PC-3 (cell line): ENCODE results near the gene CCDC87. TPM values are rescaled to one million over a fixed set of nuclear protein-coding genes. Genes with fewer than 3 reads are reported as not detected.

Source experiments
- ATAC-seq: fragments of 200-7000 bp; cut with Tn5 transposase; 2 replicates; pipeline ENCODE4 v1.9.1; 2020; ENCODE audit warnings: mild to moderate bottlenecking, moderate library complexity
- BruUV-seq: library from RNA; stranded (reverse); fragments of 400-500 nt; replicated peaks from 2 replicates; lab custom pipeline; 2021; lab: Mats Ljungman, UMichigan
- CTCF ChIA-PET: fragments of 300-600 bp; sonication (Branson Sonifier 250); formaldehyde crosslinking; loops from one replicate; lab custom pipeline; 2022; ENCODE audit warnings: antibody characterized with exemption; lab: Charles Lee
- POLR2A ChIA-PET: fragments of 300-600 bp; sonication (Branson Sonifier 250); formaldehyde crosslinking; loops from one replicate; lab custom pipeline; 2022; ENCODE audit warnings: antibody characterized with exemption; ENCODE audit not compliant: unreplicated experiment; lab: Charles Lee
- DNase-seq: peaks from one replicate; pipeline ENCODE4 v3.0.0-alpha.2; 2015
- H2AFZ ChIP-seq: fragments of 300-600 bp; sonication (generic); 2 replicates; pipeline ENCODE4 v1.6.0; 2016; ENCODE audit warnings: antibody characterized with exemption, low read length
- H3F3A ChIP-seq: fragments of 300-600 bp; sonication (generic); one replicate; pipeline ENCODE4 v1.6.0; 2017; ENCODE audit warnings: antibody characterized with exemption, low read length, control low read depth, mild to moderate bottlenecking; ENCODE audit not compliant: unreplicated experiment
- H3K27ac ChIP-seq: fragments of 300-600 bp; sonication (generic); 2 replicates; pipeline ENCODE4 v1.5.1; 2016; ENCODE audit warnings: mild to moderate bottlenecking, low read length
- H3K27me3 ChIP-seq: fragments of 300-600 bp; sonication (generic); 2 replicates; pipeline ENCODE4 v1.6.1; 2016; ENCODE audit warnings: low read length, mixed read lengths
- H3K36me3 ChIP-seq: fragments of 300-600 bp; sonication (generic); 2 replicates; pipeline ENCODE4 v1.6.1; 2016; ENCODE audit warnings: low read depth, mixed run types, low read length, mixed read lengths
- H3K4me1 ChIP-seq: fragments of 300-600 bp; sonication (generic); 2 replicates; pipeline ENCODE4 v1.5.1; 2016; ENCODE audit warnings: low read length; ENCODE audit not compliant: insufficient read depth
- H3K4me2 ChIP-seq: fragments of 300-600 bp; sonication (generic); 2 replicates; pipeline ENCODE4 v1.6.0; 2016; ENCODE audit warnings: low read length
- H3K4me3 ChIP-seq: fragments of 300-600 bp; sonication (generic); 2 replicates; pipeline ENCODE4 v1.5.1; 2016; ENCODE audit warnings: mild to moderate bottlenecking, low read length, mixed read lengths
- H3K79me2 ChIP-seq: fragments of 300-600 bp; sonication (generic); 2 replicates; pipeline ENCODE4 v1.6.1; 2017; ENCODE audit warnings: low read length, mixed read lengths
- H3K9ac ChIP-seq: fragments of 300-600 bp; sonication (generic); 2 replicates; pipeline ENCODE4 v1.6.0; 2016; ENCODE audit warnings: mild to moderate bottlenecking, low read length
- H3K9me2 ChIP-seq: fragments of 300-600 bp; sonication (generic); replicated peaks from 2 replicates; pipeline ENCODE4 v1.6.1; 2016; ENCODE audit warnings: mixed run types, low read length, mixed read lengths
- H3K9me3 ChIP-seq: fragments of 300-600 bp; sonication (generic); 2 replicates; pipeline ENCODE4 v1.6.1; 2016; ENCODE audit warnings: low read length, mixed read lengths
- H4K20me1 ChIP-seq: fragments of 300-600 bp; sonication (generic); 2 replicates; pipeline ENCODE4 v1.6.1; 2016; ENCODE audit warnings: low read length, mixed read lengths
- EZH2 ChIP-seq: fragments of 300-600 bp; sonication (generic); IDR thresholded peaks from one replicate; pipeline ENCODE4 v1.6.1; 2017; ENCODE audit warnings: antibody characterized with exemption, mild to moderate bottlenecking, low read length; ENCODE audit not compliant: unreplicated experiment
- EZH2phosphoT487 ChIP-seq: fragments of 300-600 bp; sonication (generic); IDR thresholded peaks from 2 replicates; pipeline ENCODE4 v1.6.1; 2018; ENCODE audit warnings: mild to moderate bottlenecking, antibody characterized with exemption, low read length, borderline replicate concordance
- intact Hi-C: fragments of 100-400 bp; cut with micrococcal nuclease; formaldehyde crosslinking; loops from 2 replicates; pipeline ENCODE4 v1.9.0; 2023
- total RNA-seq: library from RNA; depleted of rRNA; stranded (reverse); fragments of >200 nt; gene quantifications from 2 replicates; pipeline ENCODE4 v1.2.3, GENCODE V29; 2014
- TF ChIP-seq, protein P1 (sequence below): fragments of 300-600 bp; sonication (generic); conservative IDR thresholded peaks from 2 replicates; pipeline ENCODE4 v1.5.1; 2017; ENCODE audit warnings: antibody characterized with exemption, low read depth, mild to moderate bottlenecking, low read length

CCDC87 gene
- total RNA-seq, 1 experiment from 2014 or later = 0.69 TPM

DNA sequence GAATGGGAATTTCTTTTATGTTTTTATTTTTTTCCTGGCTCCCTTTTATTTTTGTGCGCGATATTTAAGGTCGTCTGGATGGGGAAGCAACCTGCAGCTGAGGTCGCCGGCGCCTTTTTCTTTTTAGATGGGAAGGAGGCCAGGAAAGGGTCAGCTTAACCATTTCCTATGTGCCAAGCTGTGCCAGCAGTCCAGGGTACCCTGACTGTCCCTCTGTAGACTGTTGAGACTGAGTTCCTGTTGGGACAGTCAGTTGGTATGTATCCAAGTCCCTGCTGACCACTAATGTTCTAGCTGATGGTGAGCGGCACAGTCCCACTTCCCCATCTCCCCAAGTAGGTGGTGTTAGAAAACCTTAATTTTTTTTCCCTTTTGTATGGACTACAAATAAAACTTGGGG, 34.1 kb upstream of the CCDC87 start:
- no peak for TF ChIP-seq EZH2phosphoT487
- TF ChIP-seq, protein P1, sequence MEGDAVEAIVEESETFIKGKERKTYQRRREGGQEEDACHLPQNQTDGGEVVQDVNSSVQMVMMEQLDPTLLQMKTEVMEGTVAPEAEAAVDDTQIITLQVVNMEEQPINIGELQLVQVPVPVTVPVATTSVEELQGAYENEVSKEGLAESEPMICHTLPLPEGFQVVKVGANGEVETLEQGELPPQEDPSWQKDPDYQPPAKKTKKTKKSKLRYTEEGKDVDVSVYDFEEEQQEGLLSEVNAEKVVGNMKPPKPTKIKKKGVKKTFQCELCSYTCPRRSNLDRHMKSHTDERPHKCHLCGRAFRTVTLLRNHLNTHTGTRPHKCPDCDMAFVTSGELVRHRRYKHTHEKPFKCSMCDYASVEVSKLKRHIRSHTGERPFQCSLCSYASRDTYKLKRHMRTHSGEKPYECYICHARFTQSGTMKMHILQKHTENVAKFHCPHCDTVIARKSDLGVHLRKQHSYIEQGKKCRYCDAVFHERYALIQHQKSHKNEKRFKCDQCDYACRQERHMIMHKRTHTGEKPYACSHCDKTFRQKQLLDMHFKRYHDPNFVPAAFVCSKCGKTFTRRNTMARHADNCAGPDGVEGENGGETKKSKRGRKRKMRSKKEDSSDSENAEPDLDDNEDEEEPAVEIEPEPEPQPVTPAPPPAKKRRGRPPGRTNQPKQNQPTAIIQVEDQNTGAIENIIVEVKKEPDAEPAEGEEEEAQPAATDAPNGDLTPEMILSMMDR = no peak
- no peak for TF ChIP-seq EZH2
- Histone ChIP-seq H3K4me1 (no peaks in the 10 kb centered on the region), H3K27me3 (no peaks in the 10 kb centered on the region), H3K9me2 (no peaks in the 10 kb centered on the region), H3K36me3 (peaks cover 85% of the 10 kb centered on the region), H3K79me2 (peaks cover 100% of the 10 kb centered on the region), H2AFZ (no peak overlapping the region), H4K20me1 (peaks cover 91% of the 10 kb centered on the region), H3K4me2 (no peak overlapping the region), H3F3A (peaks cover 9% of the 10 kb centered on the region), H3K9ac (no peak overlapping the region), H3K4me3 (no peak overlapping the region), H3K9me3 (no peaks in the 10 kb centered on the region), H3K27ac (no peak overlapping the region)
- intact Hi-C loops = no loop called here
- no TSS peak for BruUV-seq
- DNase-seq (no peak), ATAC-seq (no peak)
- ChIA-PET CTCF (no interaction called here), POLR2A (interaction anchor here (0.5 kb wide), 1 partner anchor 27 kb away, joined by 12 read pairs; no protein-coding TSS in a partner anchor)

DNA sequence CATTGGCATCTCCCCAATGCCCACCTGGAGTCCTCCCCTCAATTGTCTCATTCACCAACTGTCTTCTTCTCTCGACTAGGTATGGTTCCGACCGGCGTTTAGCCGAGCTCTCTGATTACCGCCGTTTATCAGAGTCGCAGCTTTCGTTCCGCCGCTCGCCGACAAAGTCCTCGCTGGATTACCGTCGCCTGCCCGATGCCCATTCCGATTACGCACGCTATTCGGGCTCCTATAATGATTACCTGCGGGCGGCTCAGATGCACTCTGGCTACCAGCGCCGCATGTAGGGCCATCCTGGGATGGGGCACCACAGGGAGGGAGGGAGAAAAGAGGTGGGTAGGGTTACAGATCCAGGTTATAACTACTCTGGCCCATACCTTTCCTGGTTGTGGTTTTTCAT, 33.5 kb upstream of the CCDC87 start:
- Histone ChIP-seq H3K9ac (no peak overlapping the region), H3K4me3 (no peak overlapping the region), H3K36me3 (peaks cover 88% of the 10 kb centered on the region), H2AFZ (no peak overlapping the region), H3K9me3 (no peaks in the 10 kb centered on the region), H3K9me2 (no peaks in the 10 kb centered on the region), H3K27ac (no peak overlapping the region), H3K4me2 (no peak overlapping the region), H4K20me1 (peaks cover 91% of the 10 kb centered on the region), H3K27me3 (no peaks in the 10 kb centered on the region), H3F3A (peaks cover 9% of the 10 kb centered on the region), H3K79me2 (peaks cover 100% of the 10 kb centered on the region), H3K4me1 (no peaks in the 10 kb centered on the region)
- no peak for ATAC-seq
- TF ChIP-seq EZH2phosphoT487 = no peak
- intact Hi-C loops = no loop called here
- DNase-seq = no peak
- POLR2A ChIA-PET = no interaction called here
- CTCF ChIA-PET = no interaction called here
- no TSS peak for BruUV-seq

DNA sequence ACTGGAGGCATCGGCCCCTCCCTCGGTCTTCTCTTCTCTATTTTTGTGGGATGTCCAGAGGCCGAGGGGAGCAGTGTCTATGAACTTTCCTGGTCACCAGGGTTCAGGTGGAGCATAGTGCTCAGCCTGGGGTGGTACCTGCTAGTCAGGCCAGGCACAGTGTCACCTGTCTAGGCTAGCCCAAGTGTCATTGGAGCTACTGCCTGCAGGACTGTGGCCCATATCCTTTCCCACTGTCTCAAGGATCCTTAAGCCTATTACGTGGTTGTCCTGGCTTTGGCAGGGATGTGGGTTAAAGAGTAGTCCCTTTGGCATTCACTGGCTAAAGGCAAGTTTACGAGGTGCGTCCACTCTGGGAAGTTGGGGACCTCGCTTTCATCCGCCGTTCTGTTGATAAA, 32.9 kb upstream of the CCDC87 start:
- H3K9me3 ChIP-seq = no peaks in the 10 kb centered on the region
- no peak overlapping the region for H3K4me2 ChIP-seq
- no peak overlapping the region for H3K4me3 ChIP-seq
- no peak for DNase-seq
- no peak overlapping the region for H3K27ac ChIP-seq
- no peaks in the 10 kb centered on the region for H3K9me2 ChIP-seq
- no peaks in the 10 kb centered on the region for H3K27me3 ChIP-seq
- H3K36me3 ChIP-seq = peaks cover 91% of the 10 kb centered on the region
- H4K20me1 ChIP-seq = peaks cover 97% of the 10 kb centered on the region
- intact Hi-C loops = no loop called here
- TF ChIP-seq EZH2 = no peak
- H3F3A ChIP-seq = peaks cover 9% of the 10 kb centered on the region
- no peak for ATAC-seq
- peaks cover 100% of the 10 kb centered on the region for H3K79me2 ChIP-seq
- no peaks in the 10 kb centered on the region for H3K4me1 ChIP-seq
- CTCF ChIA-PET = no interaction called here
- no TSS peak for BruUV-seq
- H2AFZ ChIP-seq = no peak overlapping the region
- H3K9ac ChIP-seq = no peak overlapping the region
- POLR2A ChIA-PET = no interaction called here

DNA sequence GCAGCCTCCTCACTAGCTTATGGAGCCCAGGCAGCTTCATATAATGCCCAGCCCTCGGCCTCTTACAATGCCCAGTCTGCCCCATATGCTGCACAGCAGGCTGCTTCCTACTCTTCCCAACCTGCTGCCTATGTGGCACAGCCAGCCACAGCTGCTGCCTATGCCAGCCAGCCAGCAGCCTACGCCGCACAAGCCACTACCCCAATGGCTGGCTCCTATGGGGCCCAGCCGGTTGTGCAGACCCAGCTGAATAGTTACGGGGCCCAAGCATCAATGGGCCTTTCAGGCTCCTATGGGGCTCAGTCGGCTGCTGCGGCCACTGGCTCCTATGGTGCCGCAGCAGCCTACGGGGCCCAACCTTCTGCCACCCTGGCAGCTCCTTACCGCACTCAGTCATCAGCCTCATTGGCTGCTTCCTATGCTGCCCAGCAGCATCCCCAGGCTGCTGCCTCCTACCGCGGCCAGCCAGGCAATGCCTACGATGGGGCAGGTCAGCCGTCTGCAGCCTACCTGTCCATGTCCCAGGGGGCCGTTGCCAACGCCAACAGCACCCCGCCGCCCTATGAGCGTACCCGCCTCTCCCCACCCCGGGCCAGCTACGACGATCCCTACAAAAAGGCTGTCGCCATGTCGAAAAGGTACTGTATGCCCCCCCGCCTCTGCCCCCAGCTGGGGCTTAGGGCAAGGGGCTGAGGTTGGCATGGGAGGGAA, 32.3 kb upstream of the CCDC87 start:
- no peaks in the 10 kb centered on the region for H3K4me1 ChIP-seq
- H3K4me3 ChIP-seq = no peak overlapping the region
- H2AFZ ChIP-seq = no peak overlapping the region
- peaks cover 87% of the 10 kb centered on the region for H3K36me3 ChIP-seq
- TF ChIP-seq EZH2phosphoT487 = no peak
- TF ChIP-seq, protein P1 = no peak
- ATAC-seq (no peak), DNase-seq (no peak)
- CTCF ChIA-PET = no interaction called here
- H4K20me1 ChIP-seq = peaks cover 97% of the 10 kb centered on the region
- H3K9ac ChIP-seq = no peak overlapping the region
- no peak overlapping the region for H3K4me2 ChIP-seq
- H3K27me3 ChIP-seq = no peaks in the 10 kb centered on the region
- H3K9me2 ChIP-seq = no peaks in the 10 kb centered on the region
- H3K27ac ChIP-seq = no peak overlapping the region
- H3F3A ChIP-seq = peaks cover 9% of the 10 kb centered on the region
- peaks cover 100% of the 10 kb centered on the region for H3K79me2 ChIP-seq
- BruUV-seq = no TSS peak
- POLR2A ChIA-PET = no interaction called here
- H3K9me3 ChIP-seq = no peaks in the 10 kb centered on the region
- intact Hi-C loops = no loop called here
